GM18517 (cell line): ENCODE results near the gene PRDX1.
"Not testable (repeated sequence)": the region's sequence is repeated elsewhere in the genome, so short reads cannot be mapped to it uniquely, and the experiment has no call there.

ENCODE experiments used
- ATAC-seq: cut with Tn5 transposase; IDR thresholded peaks from one replicate; pipeline ENCODE4 v1.9.1; 2021; ENCODE audit warnings: mild to moderate bottlenecking, moderate library complexity; ENCODE audit not compliant: unreplicated experiment

Gene PRDX1

GRCh38 chr1:45507195-45507594, 14.5 kb downstream of the PRDX1 start:
- no peak for ATAC-seq

DNA sequence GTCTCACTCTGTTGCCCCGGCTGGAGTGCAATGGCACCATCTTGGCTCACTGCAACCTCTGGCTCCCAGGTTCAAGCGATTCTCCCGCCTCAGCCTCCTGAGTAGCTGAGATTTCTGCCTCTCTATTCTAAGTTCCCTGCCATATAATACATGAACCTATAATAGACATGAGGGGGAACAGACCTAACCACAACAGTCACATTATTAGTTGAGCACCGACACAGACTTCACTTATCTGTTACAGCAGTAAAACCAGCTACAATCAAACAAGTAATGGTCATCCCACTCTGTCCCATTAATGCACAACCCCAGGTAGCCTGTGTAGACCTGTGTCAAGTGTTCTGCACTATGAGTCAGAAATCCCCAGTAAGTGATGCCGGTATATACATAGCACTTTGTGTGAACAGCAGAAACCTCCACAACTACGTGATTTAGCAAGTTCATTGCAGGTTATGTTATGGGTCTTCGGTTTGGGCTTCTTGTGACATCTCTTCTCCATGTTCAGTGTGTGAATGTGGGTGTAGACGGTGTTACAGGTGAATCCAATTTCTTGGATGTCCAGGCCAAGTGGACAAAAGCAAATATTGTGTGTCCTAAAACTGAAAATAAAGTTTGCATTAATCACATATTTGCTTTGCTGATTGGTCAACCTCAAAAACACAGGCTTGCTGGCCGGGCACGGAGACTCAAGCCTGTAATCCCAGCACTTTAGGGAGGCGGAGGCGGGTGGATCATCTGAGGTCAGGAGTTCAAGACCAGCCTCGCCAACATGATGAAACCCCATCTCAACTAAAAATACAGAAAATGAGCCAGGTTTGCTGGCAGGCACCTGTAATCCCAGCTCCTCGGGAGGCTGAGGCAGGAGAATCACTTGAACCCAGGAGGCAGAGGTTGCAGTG, 18.0 kb downstream of the PRDX1 start:
- no peak for ATAC-seq

DNA sequence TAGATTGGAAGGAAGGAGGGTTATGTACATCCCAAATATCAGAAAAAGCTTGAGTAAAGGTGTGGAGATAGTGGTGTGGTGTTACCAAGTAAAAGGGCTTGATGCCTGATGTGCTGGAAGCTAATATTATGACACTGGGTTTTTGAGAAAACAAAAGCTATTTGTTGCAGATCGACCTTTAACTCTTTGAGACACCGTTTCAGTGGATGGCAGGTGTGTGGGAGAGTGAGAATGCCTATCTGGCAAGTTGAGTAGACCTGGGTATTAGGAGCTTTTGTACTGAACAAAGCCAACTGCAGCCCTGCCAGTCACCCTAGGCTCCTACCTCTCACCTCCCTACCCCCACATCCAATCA, 20.2 kb downstream of the PRDX1 start:
- no peak for ATAC-seq

DNA sequence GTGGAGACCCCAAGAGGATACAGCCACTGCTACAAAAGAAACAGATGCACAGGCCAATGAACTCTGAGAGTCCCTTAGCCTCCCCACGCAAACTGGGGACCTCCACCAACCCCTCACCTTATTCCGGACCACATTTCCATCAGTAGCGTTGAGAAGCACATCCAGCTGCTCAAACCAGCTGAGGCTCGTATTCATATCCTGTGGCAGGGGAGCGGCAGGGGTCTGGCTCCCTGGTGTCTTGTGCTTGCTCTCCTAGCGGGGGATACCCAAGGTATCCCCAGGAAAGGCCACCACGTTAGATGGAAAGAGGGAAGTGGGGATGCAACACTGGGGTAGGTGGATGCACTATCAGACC, 22.3 kb downstream of the PRDX1 start:
- no peak for ATAC-seq

- ATAC-seq: no peak
Measured at GRCh38 chr1:45498279-45498678, 23.4 kb downstream of the PRDX1 start.

DNA sequence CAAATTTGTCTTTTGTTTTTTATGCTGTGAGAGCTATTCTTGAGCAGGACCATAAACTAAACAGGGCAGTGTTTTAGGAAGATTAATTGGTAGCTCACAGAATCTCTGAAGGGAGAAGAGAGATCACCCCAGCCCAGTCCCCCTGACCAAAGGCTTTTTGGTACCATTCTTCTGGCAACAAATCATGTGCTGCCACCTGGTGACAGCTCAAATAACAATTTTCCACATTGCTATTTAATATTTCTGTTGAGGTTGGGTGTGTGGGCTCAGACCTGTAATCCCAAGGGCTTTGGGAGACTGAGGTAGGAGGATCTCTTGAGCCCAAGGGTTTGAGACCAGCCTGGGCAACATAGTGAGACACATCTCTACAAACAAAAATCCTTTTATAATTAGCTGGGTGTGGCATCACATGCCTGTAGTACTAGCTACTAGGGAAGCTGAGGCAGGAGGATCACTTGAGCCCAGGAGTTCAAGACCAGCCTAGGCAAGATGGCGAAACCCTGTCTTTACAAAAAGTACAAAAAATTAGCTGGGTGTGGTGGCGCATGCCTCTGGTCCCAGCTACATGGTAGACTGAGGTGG, 28.5 kb downstream of the PRDX1 start:
- no peak for ATAC-seq

GRCh38 chr1:45492691-45493090, 29.0 kb downstream of the PRDX1 start:
- no peak for ATAC-seq

GRCh38 chr1:45491487-45492260, 30.0 kb downstream of the PRDX1 start:
- no peak for ATAC-seq

- ATAC-seq: peak; percentile 93
Measured at GRCh38 chr1:45490626-45491486, 30.8 kb downstream of the PRDX1 start, which contains the start of gene TESK2. Gene TESK2 (minus strand): TSS chr1:45491163. CDS start chr1:45457785, 33,378 bp downstream.

- ATAC-seq: no peak
Measured at GRCh38 chr1:45490121-45490625, 31.5 kb downstream of the PRDX1 start.

- not testable (repeated sequence) for ATAC-seq
Measured at GRCh38 chr1:45489379-45489778, 32.3 kb downstream of the PRDX1 start.

- ATAC-seq: no peak
Measured at GRCh38 chr1:45488666-45489377, 32.9 kb downstream of the PRDX1 start.

DNA sequence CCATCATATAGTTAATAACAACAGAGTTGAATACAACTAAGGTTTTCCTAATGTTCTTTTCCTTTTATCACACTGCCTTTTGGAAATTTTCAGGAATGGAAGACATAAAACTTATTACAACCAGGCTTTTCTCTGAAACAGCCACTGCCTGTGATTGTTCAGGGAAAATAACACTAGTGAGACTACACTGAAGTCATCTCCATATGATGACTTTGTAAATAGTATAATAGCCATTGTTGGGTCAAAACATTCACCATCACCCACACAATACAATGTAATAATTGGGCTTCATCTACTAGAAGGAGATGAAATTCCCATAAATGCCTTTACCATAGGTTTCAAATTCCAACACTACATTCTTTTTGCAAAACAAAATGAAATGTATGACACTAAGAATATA, 35.7 kb downstream of the PRDX1 start:
- no peak for ATAC-seq

DNA sequence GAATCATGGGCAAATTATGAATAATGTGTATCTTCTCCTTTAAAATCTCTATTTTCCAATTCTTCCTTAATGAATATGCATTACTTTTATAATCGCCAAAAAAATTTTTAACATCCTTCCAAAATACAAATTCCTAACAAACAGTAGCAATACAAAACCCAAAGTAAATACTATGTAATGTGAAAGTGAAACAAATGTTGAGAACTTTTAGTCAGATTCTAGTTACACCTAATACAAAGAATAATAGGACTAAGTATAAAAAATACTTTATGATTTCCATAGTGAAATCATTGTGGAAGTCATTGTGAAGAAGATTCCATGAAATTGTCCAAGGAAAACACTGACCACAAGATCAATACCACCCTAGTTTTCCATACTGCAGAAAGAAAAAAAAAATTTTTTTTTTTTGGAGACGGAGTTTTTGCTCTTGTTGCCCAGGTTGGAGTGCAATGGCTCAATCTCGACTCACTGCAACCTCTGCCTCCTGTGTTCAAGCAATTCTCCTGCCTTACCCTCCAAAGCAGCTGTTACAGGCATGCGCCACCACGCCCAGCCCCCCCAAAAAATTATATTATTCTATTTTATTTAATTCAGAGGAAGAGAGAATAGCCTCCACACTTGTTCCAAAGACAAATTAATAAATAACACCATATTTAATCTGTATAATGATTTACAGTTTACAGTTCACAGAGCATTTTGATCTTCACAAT, 42.5 kb downstream of the PRDX1 start:
- no peak for ATAC-seq

GRCh38 chr1:45478121-45478814, 43.4 kb downstream of the PRDX1 start:
- ATAC-seq: no peak

- no peak for ATAC-seq
Measured at GRCh38 chr1:45477646-45478045, 44.0 kb downstream of the PRDX1 start.

DNA sequence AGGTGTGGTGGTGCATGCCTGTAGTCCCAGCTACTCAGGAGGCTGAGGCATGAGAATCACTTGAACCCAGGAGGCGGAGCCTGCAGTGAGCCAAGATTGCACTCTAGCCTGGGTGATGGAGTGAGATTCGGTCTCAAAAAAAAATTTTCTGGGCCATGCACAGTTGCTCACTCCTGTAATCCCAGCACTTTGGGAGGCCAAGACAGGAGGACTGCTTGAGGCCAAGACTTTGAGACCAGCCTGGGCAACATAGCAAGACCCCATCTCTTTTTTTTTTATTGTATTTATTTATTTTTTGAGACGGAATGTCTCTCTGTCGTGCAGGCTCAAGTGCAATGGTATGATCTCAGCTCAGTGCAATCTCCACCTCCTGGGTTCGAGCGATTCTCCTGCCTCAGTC, 47.5 kb downstream of the PRDX1 start:
- ATAC-seq: not testable (repeated sequence)

DNA sequence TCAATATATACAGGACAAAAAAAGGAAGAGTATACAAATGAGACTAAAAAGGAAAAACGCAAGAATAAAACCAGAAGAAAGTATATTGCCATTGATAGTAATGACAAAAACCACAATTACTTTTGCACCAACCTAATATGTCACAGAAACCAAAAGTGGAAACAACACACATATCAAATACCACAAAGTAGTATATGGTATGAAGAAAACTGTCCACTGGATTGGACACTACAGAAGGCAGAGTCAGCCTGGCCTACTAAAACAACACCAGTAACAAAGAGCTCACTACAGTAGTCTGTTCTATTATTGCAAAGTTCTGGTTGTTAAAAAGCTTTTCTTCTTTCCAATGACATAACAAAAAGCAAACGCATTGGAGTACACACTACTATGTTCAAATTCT, 48.4 kb downstream of the PRDX1 start:
- ATAC-seq: peak; percentile 49

DNA sequence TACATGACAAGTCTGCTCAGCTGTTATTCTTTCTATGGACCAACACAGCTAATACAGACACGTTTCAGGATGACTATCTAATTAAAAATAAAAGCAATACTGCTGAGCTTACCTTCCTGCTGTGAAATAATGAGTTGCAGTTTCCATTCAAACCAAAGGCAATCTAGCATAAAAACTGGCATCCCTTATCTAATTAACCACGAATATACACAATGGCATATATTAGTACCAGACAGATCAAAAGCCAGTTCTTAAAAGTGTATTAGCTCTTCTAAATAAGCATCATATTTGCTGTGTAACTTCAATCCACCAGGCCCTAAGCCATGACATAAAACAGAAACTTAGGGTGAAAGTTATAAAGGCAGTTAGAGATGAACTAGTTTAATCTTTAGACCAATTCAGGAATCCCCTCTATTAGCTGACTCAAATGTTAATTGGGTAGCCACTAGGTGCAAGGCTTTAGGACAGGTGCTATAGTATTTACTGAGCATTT, 51.3 kb downstream of the PRDX1 start:
- ATAC-seq: no peak
